ENCODE results near the gene SIGMAR1.

SIGMAR1 gene

DNA sequence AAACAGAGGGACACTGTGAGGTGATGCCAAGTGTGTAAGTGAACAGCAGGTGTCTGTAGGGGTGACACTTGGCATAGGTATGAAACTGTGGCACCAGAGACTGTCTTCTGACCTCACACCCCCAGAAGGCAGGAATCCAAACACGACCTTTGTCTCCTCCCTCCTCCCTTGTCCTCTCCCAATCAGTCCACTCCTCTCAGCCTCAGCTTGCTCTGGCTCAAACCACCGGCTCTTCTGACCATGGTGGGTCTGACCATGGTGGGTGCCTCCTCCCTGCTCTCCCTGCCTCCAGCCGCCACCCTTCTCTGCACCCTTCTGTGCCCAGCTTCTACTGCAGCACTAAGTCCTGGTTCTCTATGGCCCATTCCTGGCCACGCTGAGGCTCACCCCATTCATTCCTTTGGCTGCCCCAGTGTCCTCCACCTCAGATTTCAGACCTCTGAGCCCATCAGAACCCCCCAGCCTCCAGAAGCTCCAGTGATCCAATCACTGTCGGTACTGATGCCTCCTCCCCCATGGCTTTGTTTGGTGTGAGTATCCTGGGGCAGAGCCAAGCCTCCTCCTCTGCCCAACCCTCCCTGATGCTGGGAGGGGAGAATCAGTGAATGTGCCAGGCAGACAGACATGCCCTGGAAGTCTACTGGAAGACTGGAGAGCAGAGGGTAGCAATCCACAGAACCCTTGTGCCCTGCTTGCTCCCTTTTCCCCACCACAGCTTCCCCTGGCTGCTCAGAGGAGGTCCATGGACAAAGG is 7.0 kb downstream of the SIGMAR1 start:
- TF ChIP-seq TAF1 (IDR thresholded peaks at IDR 0.05; ENCODE audit: low read depth) (no peak), NFIC (IDR thresholded peaks at IDR 0.05) (no peak), TEAD4 (IDR thresholded peaks at IDR 0.05) (no peak), TCF12 (IDR thresholded peaks at IDR 0.05; ENCODE audit: low read depth) (no peak), CEBPB (IDR thresholded peaks at IDR 0.05) (no peak), FOXM1 (IDR thresholded peaks at IDR 0.05; ENCODE audit: borderline replicate concordance, low read depth) (no peak), ZBTB7A (IDR thresholded peaks at IDR 0.05; ENCODE audit: low read depth) (no peak), RAD21 (IDR thresholded peaks at IDR 0.05; ENCODE audit: low read depth) (no peak), USF1 (IDR thresholded peaks at IDR 0.05) (no peak), CREB1 (IDR thresholded peaks at IDR 0.05; ENCODE audit: low read depth) (no peak), YY1 (IDR thresholded peaks at IDR 0.05; ENCODE audit: low read depth) (no peak), REST (IDR thresholded peaks at IDR 0.05; ENCODE audit: low read depth) (no peak)
- TF ChIP-seq, protein P1, sequence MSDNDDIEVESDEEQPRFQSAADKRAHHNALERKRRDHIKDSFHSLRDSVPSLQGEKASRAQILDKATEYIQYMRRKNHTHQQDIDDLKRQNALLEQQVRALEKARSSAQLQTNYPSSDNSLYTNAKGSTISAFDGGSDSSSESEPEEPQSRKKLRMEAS (IDR thresholded peaks at IDR 0.05): no peak

DNA sequence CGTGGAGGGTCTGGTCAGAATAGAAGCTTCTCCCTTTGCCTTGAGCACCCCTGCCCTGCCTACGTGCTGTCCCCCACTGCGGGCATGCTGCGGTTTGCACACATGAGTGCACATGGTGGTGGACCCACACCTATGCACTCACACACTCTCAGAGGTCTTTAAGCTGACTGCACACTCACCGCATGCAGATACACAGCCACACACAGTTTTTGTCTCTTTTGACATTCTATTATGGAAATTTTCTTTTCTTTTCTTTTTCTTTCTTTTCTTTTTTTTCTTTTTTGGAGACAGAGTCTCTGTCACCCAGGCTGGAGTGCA is 8.1 kb downstream of the SIGMAR1 start:
- TF ChIP-seq TAF1 (IDR thresholded peaks at IDR 0.05; ENCODE audit: low read depth) (no peak), NFIC (IDR thresholded peaks at IDR 0.05) (no peak), YY1 (IDR thresholded peaks at IDR 0.05; ENCODE audit: low read depth) (no peak), EP300 (IDR thresholded peaks at IDR 0.05; ENCODE audit: borderline replicate concordance) (no peak), CEBPB (IDR thresholded peaks at IDR 0.05) (no peak), TCF12 (IDR thresholded peaks at IDR 0.05; ENCODE audit: low read depth) (no peak), ZBTB7A (IDR thresholded peaks at IDR 0.05; ENCODE audit: low read depth) (no peak), REST (IDR thresholded peaks at IDR 0.05; ENCODE audit: low read depth) (no peak), USF1 (IDR thresholded peaks at IDR 0.05) (no peak), EGR1 (IDR thresholded peaks at IDR 0.05) (no peak), RAD21 (IDR thresholded peaks at IDR 0.05; ENCODE audit: low read depth) (no peak), CREB1 (IDR thresholded peaks at IDR 0.05; ENCODE audit: low read depth) (no peak), FOXM1 (IDR thresholded peaks at IDR 0.05; ENCODE audit: borderline replicate concordance, low read depth) (no peak)
- TF ChIP-seq, protein P1 (IDR thresholded peaks at IDR 0.05): no peak

- TF ChIP-seq TEAD4 (IDR thresholded peaks at IDR 0.05) (no peak), REST (IDR thresholded peaks at IDR 0.05; ENCODE audit: low read depth) (no peak), ZBTB7A (IDR thresholded peaks at IDR 0.05; ENCODE audit: low read depth) (no peak), NFIC (IDR thresholded peaks at IDR 0.05) (no peak), YY1 (IDR thresholded peaks at IDR 0.05; ENCODE audit: low read depth) (no peak), CREB1 (IDR thresholded peaks at IDR 0.05; ENCODE audit: low read depth) (no peak), CEBPB (IDR thresholded peaks at IDR 0.05) (no peak), USF1 (IDR thresholded peaks at IDR 0.05) (no peak), EGR1 (IDR thresholded peaks at IDR 0.05) (0 out of 2 replicates have a peak, but pooled peaks have one; percentile 40), RAD21 (IDR thresholded peaks at IDR 0.05; ENCODE audit: low read depth) (no peak; the same call in 1 of the 2 replicates), TCF12 (IDR thresholded peaks at IDR 0.05; ENCODE audit: low read depth) (no peak)
- TF ChIP-seq, protein P1 (IDR thresholded peaks at IDR 0.05): peak; percentile 40; the same call in 1 of the 2 replicates
Observed at GRCh38 chr9:34628656-34629490, 8.7 kb downstream of the SIGMAR1 start, which contains the start of gene ARID3C. TSS of gene ARID3C (minus strand) at chr9:34629066. CDS start at chr9:34628014, 1,052 bp downstream.
